ENCODE measurements around the gene SWT1. TPM values are rescaled to one million over a fixed set of nuclear protein-coding genes. Genes with fewer than 3 reads are reported as not detected.
"Not testable (repeated sequence)": the region's sequence is repeated elsewhere in the genome, so short reads cannot be mapped to it uniquely, and the experiment has no call there.

SWT1 gene
- total and polyA plus RNA-seq, 2 of the 4 experiments (the other 2 are of a cell fraction): 0.82 to 2.7 TPM

DNA sequence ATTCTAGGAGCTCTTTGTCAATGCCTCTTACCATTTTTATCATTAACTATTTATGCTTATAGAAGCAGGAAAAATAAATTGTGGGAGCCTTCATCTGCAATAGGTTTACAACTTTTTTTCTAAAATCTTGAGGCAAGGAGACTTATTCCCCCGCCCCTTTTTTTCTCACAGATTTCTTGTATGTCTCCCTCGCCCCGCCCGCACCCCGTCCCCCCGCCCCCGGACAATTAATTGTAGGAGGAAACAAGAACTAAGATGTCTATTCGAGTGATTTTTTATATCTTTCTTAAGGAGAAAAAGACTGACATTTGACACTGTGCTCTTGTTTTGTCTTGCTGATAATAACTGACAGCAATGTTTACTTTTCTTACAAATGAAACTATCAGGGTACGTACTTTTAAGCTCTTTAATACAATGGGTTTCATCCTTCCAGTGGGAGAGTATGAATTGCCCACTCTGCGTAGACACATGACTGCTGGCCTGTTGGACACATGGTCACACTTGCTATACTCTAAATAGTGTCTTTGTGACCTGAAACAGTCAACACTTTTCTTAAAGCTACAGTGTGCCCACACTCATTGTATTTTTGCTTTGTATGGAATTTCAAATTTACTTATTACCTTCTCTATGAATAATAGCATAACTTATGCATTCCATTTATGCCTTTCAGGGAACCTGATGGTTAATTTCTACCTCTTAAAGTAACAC is 161.6 kb downstream of the SWT1 start (continued):
- TF ChIP-seq CHD1 (IDR thresholded peaks at IDR 0.05; ENCODE audit: low read depth, low read length): no peak

DNA sequence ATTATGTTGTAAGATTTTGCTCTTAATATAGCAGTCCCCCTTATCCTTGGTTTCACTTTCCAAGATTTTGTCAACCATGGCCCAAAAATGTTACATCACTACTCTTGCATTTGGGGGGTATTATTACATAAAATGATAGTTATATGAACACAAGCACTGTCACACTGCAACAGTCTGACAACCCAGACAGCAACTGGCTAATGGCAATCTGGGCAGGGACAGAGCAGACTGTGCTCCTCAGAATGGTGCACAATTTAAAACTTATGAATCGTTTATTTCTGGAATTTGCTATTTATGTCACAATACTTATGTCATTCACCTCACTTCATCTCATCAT is 162.1 kb downstream of the SWT1 start:
- H4K5ac ChIP-seq (ENCODE audit: low read depth, low read length): no peak overlapping the region
- TF ChIP-seq NFE2L2 (IDR thresholded peaks at IDR 0.05; ENCODE audit: low read depth, low read length): no peak
- TF ChIP-seq CEBPB (IDR thresholded peaks at IDR 0.05; ENCODE audit: low read depth, low read length): 0 out of 2 replicates have a peak, but pooled peaks have one; percentile 18
- intact Hi-C loops (cut with micrococcal nuclease) (loop anchor here (5.0 kb wide), 4 partner anchors 83 to 238 kb away; partner anchors contain the start of genes SWT1 and TRMT1L), dilution Hi-C loops (cut with HindIII; ENCODE audit: low sequenced_read_pairs, unreplicated experiment) (no loop called here), in situ Hi-C loops (cut with MboI; ENCODE audit: low sequenced_read_pairs) (no loop called here)
- ChIA-PET CTCF (no interaction called here), POLR2A (ENCODE audit: unreplicated experiment) (no interaction called here)
- no peak overlapping the region for H4K91ac ChIP-seq (ENCODE audit: insufficient read depth, low read depth, low read length)
- no TSS peak for BruUV-seq (replicated peaks)
- H2AFZ ChIP-seq (replicated peaks; ENCODE audit: low read length, poor library complexity): no peak overlapping the region
- no peak overlapping the region for H3K23ac ChIP-seq (ENCODE audit: low read depth, low read length)
- DNase-seq: no peak
- H2BK120ac ChIP-seq (ENCODE audit: low read depth, low read length): no peak overlapping the region
- H2AK5ac ChIP-seq (ENCODE audit: low read depth, low read length): no peak overlapping the region
- peaks cover 17% of the 10 kb centered on the region; the same call in 1 of the 2 replicates for H4K20me1 ChIP-seq (ENCODE audit: insufficient read depth, low read length)
- H2BK5ac ChIP-seq (ENCODE audit: low read depth, low read length, poor library complexity, severe bottlenecking): no peak overlapping the region
- no peak overlapping the region for H2AK9ac ChIP-seq (replicated peaks; ENCODE audit: low read depth, low read length, poor library complexity)
- H3K27me3 ChIP-seq (ENCODE audit: control insufficient read depth, insufficient read depth, low read length): no peaks in the 10 kb centered on the region
- H3K4me3 ChIP-seq (ENCODE audit: insufficient read depth, low read depth, low read length): no peak overlapping the region
- H3K4ac ChIP-seq (ENCODE audit: low read depth, low read length): no peak overlapping the region
- H3K27ac ChIP-seq (ENCODE audit: insufficient read depth, low read length): no peak overlapping the region
- H3K18ac ChIP-seq (ENCODE audit: low read depth, low read length): no peak overlapping the region
- no peaks in the 10 kb centered on the region for H3K9me1 ChIP-seq (ENCODE audit: insufficient read depth, low read length)
- no peak overlapping the region for H3K4me2 ChIP-seq (ENCODE audit: low read depth, low read length)
- no peak overlapping the region for H2BK15ac ChIP-seq (ENCODE audit: low read depth, low read length)
- H4K8ac ChIP-seq (ENCODE audit: low read depth in 2 of 2, low read length in 2 of 2): no peak overlapping the region
- H3K4me1 ChIP-seq (ENCODE audit: control insufficient read depth, insufficient read depth, low read length): peaks cover 3% of the 10 kb centered on the region
- H3K14ac ChIP-seq (replicated peaks; ENCODE audit: low read depth, low read length): no peak overlapping the region
- H3K56ac ChIP-seq (ENCODE audit: extremely low read depth, insufficient read depth, low read length): no peak overlapping the region
- H3K36me3 ChIP-seq (ENCODE audit: control insufficient read depth, insufficient read depth, low read length): no peaks in the 10 kb centered on the region
- H3K9ac ChIP-seq (ENCODE audit: low read depth, low read length): no peak overlapping the region
- ATAC-seq (ENCODE audit: low read depth): no peak
- WGBS, 2 experiments (ENCODE audit: extremely low coverage in 2 of 2, insufficient read length in 1 of 2): no CpG with 5 or more reads among the region's 1 CpG
- H3K9me3 ChIP-seq (ENCODE audit: control insufficient read depth, insufficient read depth, low read length): no peaks in the 10 kb centered on the region
- H3K79me1 ChIP-seq (ENCODE audit: low read depth in 1 of 2, low read length in 2 of 2): peaks cover 3 to 21% of the 10 kb centered on the region in 2 experiments
- no peak overlapping the region for H2BK20ac ChIP-seq (ENCODE audit: low read depth, low read length)

DNA sequence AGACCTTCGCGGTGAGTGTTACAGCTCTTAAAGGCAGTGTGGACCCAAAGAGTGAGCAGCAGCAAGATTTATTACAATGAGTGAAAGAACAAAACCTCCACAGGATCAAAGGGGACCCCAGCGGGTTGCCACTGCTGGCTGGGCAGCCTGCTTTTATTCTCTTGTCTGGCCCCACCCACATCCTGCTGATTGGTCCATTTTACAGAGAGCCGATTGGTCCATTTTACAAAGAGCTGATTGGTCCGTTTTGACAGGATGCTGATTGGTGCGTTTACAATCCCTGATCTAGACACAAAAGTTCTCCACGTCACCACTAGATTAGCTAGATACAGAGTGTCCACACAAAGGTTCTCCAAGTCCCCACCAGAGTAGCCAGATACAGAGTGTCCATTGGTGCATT is 164.1 kb downstream of the SWT1 start:
- H3K4me3 ChIP-seq (ENCODE audit: insufficient read depth, low read depth, low read length); H2BK15ac ChIP-seq (ENCODE audit: low read depth, low read length); in situ Hi-C loops (cut with MboI; ENCODE audit: low sequenced_read_pairs); H2BK20ac ChIP-seq (ENCODE audit: low read depth, low read length); H3K27me3 ChIP-seq (ENCODE audit: control insufficient read depth, insufficient read depth, low read length); H4K20me1 ChIP-seq (ENCODE audit: insufficient read depth, low read length); H2AK5ac ChIP-seq (ENCODE audit: low read depth, low read length); H3K9me1 ChIP-seq (ENCODE audit: insufficient read depth, low read length); dilution Hi-C loops (cut with HindIII; ENCODE audit: low sequenced_read_pairs, unreplicated experiment); H4K5ac ChIP-seq (ENCODE audit: low read depth, low read length); ATAC-seq (ENCODE audit: low read depth); H3K4me1 ChIP-seq (ENCODE audit: control insufficient read depth, insufficient read depth, low read length); H2BK5ac ChIP-seq (ENCODE audit: low read depth, low read length, poor library complexity, severe bottlenecking); H2AFZ ChIP-seq (replicated peaks; ENCODE audit: low read length, poor library complexity); H3K23ac ChIP-seq (ENCODE audit: low read depth, low read length); H3K27ac ChIP-seq (ENCODE audit: insufficient read depth, low read length); H3K56ac ChIP-seq (ENCODE audit: extremely low read depth, insufficient read depth, low read length); H2BK120ac ChIP-seq (ENCODE audit: low read depth, low read length); H3K4ac ChIP-seq (ENCODE audit: low read depth, low read length); H3K9ac ChIP-seq (ENCODE audit: low read depth, low read length); H3K79me1 ChIP-seq (ENCODE audit: low read depth in 1 of 2, low read length in 2 of 2); H3K4me2 ChIP-seq (ENCODE audit: low read depth, low read length); H4K91ac ChIP-seq (ENCODE audit: insufficient read depth, low read depth, low read length); H3K9me3 ChIP-seq (ENCODE audit: control insufficient read depth, insufficient read depth, low read length); H3K14ac ChIP-seq (replicated peaks; ENCODE audit: low read depth, low read length); BruUV-seq (replicated peaks); H3K36me3 ChIP-seq (ENCODE audit: control insufficient read depth, insufficient read depth, low read length); POLR2A ChIA-PET (ENCODE audit: unreplicated experiment); H4K8ac ChIP-seq (ENCODE audit: low read depth in 2 of 2, low read length in 2 of 2); DNase-seq; H3K18ac ChIP-seq (ENCODE audit: low read depth, low read length); intact Hi-C loops (cut with micrococcal nuclease); CTCF ChIA-PET; H2AK9ac ChIP-seq (replicated peaks; ENCODE audit: low read depth, low read length, poor library complexity): not testable (repeated sequence)
- no CpG with 5 or more reads among the region's 7 CpGs for WGBS, 2 experiments (ENCODE audit: extremely low coverage in 2 of 2, insufficient read length in 1 of 2)

Measured in IMR-90 (cell line).